AG04449 (cell line): Measurements from ENCODE around the gene LTB4R2.

Source experiments
- CTCF ChIA-PET: fragments of 350-600 bp; formaldehyde crosslinking; extraction: SDS; loops from one replicate; lab custom pipeline; 2021; ENCODE audit warnings: antibody characterized with exemption; lab: Yijun Ruan, JAX
- POLR2A ChIA-PET: fragments of 400-600, 350-600 bp; formaldehyde crosslinking; extraction: SDS; loops from one replicate; lab custom pipeline; 2020; ENCODE audit warnings: antibody characterized with exemption, inconsistent platforms; lab: Yijun Ruan, JAX
- DNase-seq: peaks from one replicate; pipeline ENCODE4 v3.0.0-alpha.2; 2010; ENCODE audit warnings: low read depth, low spot score
- H3K4me3 ChIP-seq: 2 replicates; pipeline ENCODE4 v1.5.1; 2011; ENCODE audit warnings: low read depth, mild to moderate bottlenecking, control low read depth, low read length
- CTCF ChIP-seq: IDR thresholded peaks from one replicate; pipeline ENCODE4 v1.5.1; 2011; ENCODE audit warnings: mild to moderate bottlenecking, moderate library complexity, low read length, control low read depth, inconsistent platforms; ENCODE audit not compliant: insufficient read depth; ENCODE audit errors: missing control alignments

The LTB4R2 gene

GRCh38 chr14:24273422-24273998 is 36.4 kb upstream of the LTB4R2 start:
- H3K4me3 ChIP-seq: no peak overlapping the region
- TF ChIP-seq CTCF: no peak
- DNase-seq: no peak
- POLR2A ChIA-PET: no interaction called here
- CTCF ChIA-PET: interaction anchor here (1.5 to 6.1 kb wide), 5 partner anchors 10 to 60 kb away, joined by 4 to 57 read pairs (median 13); partner anchors contain the start of genes CIDEB and TGM1

GRCh38 chr14:24274101-24274543 is 35.8 kb upstream of the LTB4R2 start:
- TF ChIP-seq CTCF: no peak
- CTCF ChIA-PET: interaction anchor here (1.5 to 3.7 kb wide), 4 partner anchors 10 to 60 kb away, joined by 4 to 14 read pairs (median 11); partner anchors contain the start of gene CIDEB
- POLR2A ChIA-PET: no interaction called here
- no peak for DNase-seq
- no peak overlapping the region for H3K4me3 ChIP-seq

GRCh38 chr14:24277071-24277470 is 32.9 kb upstream of the LTB4R2 start:
- no peak for DNase-seq
- no peak for TF ChIP-seq CTCF
- ChIA-PET CTCF (interaction anchor here (1.6 to 7.7 kb wide), 4 partner anchors 20 to 155 kb away, joined by 3 to 63 read pairs (median 10); partner anchors contain the start of gene TINF2), POLR2A (no interaction called here)
- H3K4me3 ChIP-seq: no peak overlapping the region

GRCh38 chr14:24277606-24278321 is 32.2 kb upstream of the LTB4R2 start:
- POLR2A ChIA-PET: no interaction called here

GRCh38 chr14:24278424-24278823 is 31.5 kb upstream of the LTB4R2 start:
- ChIA-PET CTCF (interaction anchor here (1.0 to 7.7 kb wide), 5 partner anchors 19 to 55 kb away, joined by 3 to 63 read pairs (median 4); partner anchors contain the start of genes CIDEB, DHRS1 and NOP9), POLR2A (no interaction called here)
- no peak for DNase-seq
- no peak overlapping the region for H3K4me3 ChIP-seq
- TF ChIP-seq CTCF: no peak

More at GRCh38 chr14:24277606-24278321, 32.2 kb upstream of the LTB4R2 start:
- no peak for TF ChIP-seq CTCF
- H3K4me3 ChIP-seq: no peak overlapping the region
- no peak for DNase-seq
- CTCF ChIA-PET: interaction anchor here (1.0 to 7.7 kb wide), 6 partner anchors 20 to 154 kb away, joined by 3 to 63 read pairs (median 4); partner anchors contain the start of genes CIDEB, DHRS1, NOP9 and TINF2
